Neuron (in vitro differentiated cells): ENCODE data around the gene B4GALT5.

Experiments used
- H2AFZ ChIP-seq: one replicate; pipeline ENCODE4 v1.6.1; 2013; ENCODE audit warnings: low read depth, mild to moderate bottlenecking, inconsistent platforms, low read length, moderate library complexity
- H3K27me3 ChIP-seq: one replicate; pipeline ENCODE4 v1.6.1; 2013; ENCODE audit warnings: low read length; ENCODE audit not compliant: insufficient read depth
- H3K36me3 ChIP-seq: one replicate; pipeline ENCODE4 v1.6.1; 2013; ENCODE audit warnings: low read length; ENCODE audit not compliant: insufficient read depth
- H3K4me1 ChIP-seq: one replicate; pipeline ENCODE4 v1.6.1; 2013; ENCODE audit warnings: low read length; ENCODE audit not compliant: insufficient read depth
- H3K4me3 ChIP-seq: 2 replicates; pipeline ENCODE4 v1.5.1; 2013; ENCODE audit warnings: mild to moderate bottlenecking, low read length, moderate library complexity
- H3K9me3 ChIP-seq: one replicate; pipeline ENCODE4 v1.6.1; 2013; ENCODE audit warnings: low read length

The B4GALT5 gene

GRCh38 chr20:49692941-49693340, 20.7 kb downstream of the B4GALT5 start:
- Histone ChIP-seq H3K36me3 (no peaks in the 10 kb centered on the region), H3K4me1 (peaks cover 21% of the 10 kb centered on the region), H2AFZ (no peak overlapping the region), H3K4me3 (no peak overlapping the region), H3K9me3 (no peaks in the 10 kb centered on the region), H3K27me3 (no peaks in the 10 kb centered on the region)

DNA sequence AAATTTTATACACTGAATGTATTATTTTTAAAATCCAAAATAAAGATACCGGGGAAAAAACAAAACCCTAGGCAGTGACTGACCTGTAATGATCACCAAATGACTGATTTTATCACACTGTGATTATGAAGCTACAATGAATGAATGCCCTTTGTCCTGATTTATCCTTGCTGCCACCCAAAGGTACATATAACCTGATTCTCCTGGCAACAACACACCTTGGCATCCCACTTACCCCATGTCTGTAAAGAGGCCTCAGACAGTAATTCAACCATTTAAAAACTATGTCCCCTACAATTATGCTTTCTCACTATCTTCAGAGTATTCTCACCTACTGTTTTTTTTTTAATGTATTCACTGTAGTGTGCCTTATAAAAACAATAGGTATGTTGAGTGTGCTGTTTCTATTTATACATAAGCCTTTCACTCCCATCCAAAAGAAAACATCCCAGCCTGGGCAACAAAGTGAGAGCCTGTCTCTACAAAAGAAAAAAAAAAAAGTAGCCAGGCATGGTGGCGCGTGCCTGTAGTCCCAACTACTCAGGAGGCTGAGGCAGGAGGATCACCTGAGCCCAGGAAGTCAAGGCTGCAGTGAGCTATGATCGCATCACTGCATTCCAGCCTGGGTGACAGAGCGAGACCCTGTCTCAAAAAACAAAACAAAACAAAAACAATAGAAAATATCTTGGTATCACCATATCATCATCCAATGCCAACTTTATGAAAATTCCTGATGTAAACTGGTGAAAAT, 21.7 kb downstream of the B4GALT5 start:
- H2AFZ ChIP-seq, result no peak overlapping the region

DNA sequence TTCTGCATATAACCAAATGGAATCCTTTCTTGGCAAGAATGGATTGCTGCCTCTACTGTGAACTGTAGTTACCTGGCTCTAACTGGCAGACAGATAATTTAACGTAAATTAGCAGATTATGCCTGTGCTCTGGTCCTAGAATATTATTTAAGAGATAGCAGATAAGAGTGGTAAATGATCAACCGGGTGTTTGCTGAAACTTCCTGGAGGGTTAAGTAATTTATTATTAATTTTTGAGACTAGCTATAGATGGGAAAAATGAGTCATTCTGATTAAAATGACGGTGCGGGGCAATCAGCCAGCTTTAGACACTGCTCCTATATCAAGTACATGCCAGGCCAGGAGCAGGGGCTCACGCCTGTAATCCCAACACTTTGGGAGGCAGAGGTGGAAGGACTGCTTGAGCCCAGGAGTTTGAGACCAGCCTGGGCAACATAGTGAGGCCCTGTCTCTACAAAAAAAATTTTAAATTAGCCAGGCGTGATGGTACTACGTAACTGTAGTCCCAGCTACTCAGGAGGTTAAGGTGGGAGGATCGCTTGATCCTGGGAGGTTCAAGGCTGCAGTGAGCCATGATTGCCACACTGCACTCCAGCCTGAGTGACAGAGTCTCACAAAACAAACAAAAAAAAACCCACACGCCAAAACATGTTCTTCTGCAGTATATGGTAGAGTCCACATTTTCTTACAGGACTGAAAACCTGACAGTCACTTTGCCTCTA, 22.6 kb downstream of the B4GALT5 start:
- Histone ChIP-seq H3K4me3 (no peak overlapping the region), H3K9me3 (no peaks in the 10 kb centered on the region), H3K36me3 (no peaks in the 10 kb centered on the region), H2AFZ (no peak overlapping the region), H3K4me1 (peaks cover 27% of the 10 kb centered on the region), H3K27me3 (no peaks in the 10 kb centered on the region)

More for the DNA sequence above, 21.7 kb downstream of the B4GALT5 start:
- no peaks in the 10 kb centered on the region for H3K36me3 ChIP-seq
- no peaks in the 10 kb centered on the region for H3K9me3 ChIP-seq
- H3K4me1 ChIP-seq, result peaks cover 25% of the 10 kb centered on the region
- H3K27me3 ChIP-seq, result no peaks in the 10 kb centered on the region
- H3K4me3 ChIP-seq, result no peak overlapping the region

GRCh38 chr20:49687595-49688567, 25.8 kb downstream of the B4GALT5 start:
- Histone ChIP-seq H2AFZ (no peak overlapping the region), H3K27me3 (no peaks in the 10 kb centered on the region), H3K4me3 (no peak overlapping the region), H3K36me3 (no peaks in the 10 kb centered on the region), H3K4me1 (peaks cover 37% of the 10 kb centered on the region), H3K9me3 (no peaks in the 10 kb centered on the region)

- Histone ChIP-seq H3K36me3 (no peaks in the 10 kb centered on the region), H3K4me3 (no peak overlapping the region), H3K4me1 (peaks cover 37% of the 10 kb centered on the region), H3K27me3 (no peaks in the 10 kb centered on the region), H3K9me3 (no peaks in the 10 kb centered on the region), H2AFZ (no peak overlapping the region)
Observed at GRCh38 chr20:49685809-49686208, 27.9 kb downstream of the B4GALT5 start.

- no peaks in the 10 kb centered on the region for H3K36me3 ChIP-seq
- H3K4me3 ChIP-seq, result no peak overlapping the region
- no peaks in the 10 kb centered on the region for H3K27me3 ChIP-seq
- H3K4me1 ChIP-seq, result peaks cover 37% of the 10 kb centered on the region
- H3K9me3 ChIP-seq, result no peaks in the 10 kb centered on the region
- H2AFZ ChIP-seq, result no peak overlapping the region
Observed at GRCh38 chr20:49685161-49685601, 28.5 kb downstream of the B4GALT5 start.

GRCh38 chr20:49684335-49684997, 29.2 kb downstream of the B4GALT5 start:
- H2AFZ ChIP-seq, result no peak overlapping the region
- H3K4me3 ChIP-seq, result no peak overlapping the region
- H3K27me3 ChIP-seq, result no peaks in the 10 kb centered on the region
- H3K9me3 ChIP-seq, result no peaks in the 10 kb centered on the region
- peaks cover 37% of the 10 kb centered on the region for H3K4me1 ChIP-seq
- H3K36me3 ChIP-seq, result no peaks in the 10 kb centered on the region

DNA sequence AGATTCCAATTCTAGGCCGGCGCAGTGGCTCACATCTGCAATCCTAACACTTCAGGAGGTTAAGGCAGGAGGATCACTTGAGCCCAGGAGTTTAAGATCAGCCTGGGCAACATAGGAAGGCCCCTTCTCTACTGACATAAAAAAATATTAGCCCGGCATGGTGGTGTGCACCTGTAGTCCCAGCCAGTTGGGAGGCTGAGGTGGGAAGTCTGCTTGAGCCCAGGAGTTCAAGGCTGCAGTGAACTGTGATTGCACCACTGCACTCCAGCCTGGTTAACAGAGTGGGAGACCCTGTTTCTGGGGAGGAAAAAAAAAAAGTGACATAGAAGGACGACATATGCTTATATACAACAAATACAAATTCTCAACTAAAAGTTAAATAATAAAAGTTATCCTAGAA, 30.9 kb downstream of the B4GALT5 start:
- Histone ChIP-seq H3K4me3 (no peak overlapping the region), H2AFZ (no peak overlapping the region), H3K4me1 (peaks cover 29% of the 10 kb centered on the region), H3K27me3 (no peaks in the 10 kb centered on the region), H3K9me3 (no peaks in the 10 kb centered on the region), H3K36me3 (no peaks in the 10 kb centered on the region)

GRCh38 chr20:49682278-49682677, 31.4 kb downstream of the B4GALT5 start:
- Histone ChIP-seq H3K36me3 (no peaks in the 10 kb centered on the region), H3K4me1 (peaks cover 26% of the 10 kb centered on the region), H3K4me3 (no peak overlapping the region), H2AFZ (no peak overlapping the region), H3K27me3 (no peaks in the 10 kb centered on the region), H3K9me3 (no peaks in the 10 kb centered on the region)

DNA sequence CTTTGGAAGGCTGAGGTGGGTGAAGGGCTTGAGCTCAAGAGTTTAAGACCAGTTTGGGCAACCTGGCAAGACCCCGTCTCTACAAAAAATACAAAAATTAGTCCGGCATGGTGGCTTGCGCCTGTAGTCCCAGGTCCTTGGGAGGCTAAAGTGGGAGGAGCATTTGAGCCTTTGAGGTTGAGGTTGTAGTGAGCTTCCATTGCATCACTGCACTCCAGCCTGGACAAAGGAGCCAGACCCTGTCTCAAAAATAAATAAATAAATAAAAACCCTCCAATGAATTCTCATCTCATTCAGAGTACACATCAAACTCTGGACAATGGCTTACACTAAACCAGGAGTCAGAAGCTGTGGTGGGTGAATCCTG, 31.8 kb downstream of the B4GALT5 start:
- H3K4me3 ChIP-seq, result no peak overlapping the region
- H3K27me3 ChIP-seq, result no peaks in the 10 kb centered on the region
- peaks cover 2% of the 10 kb centered on the region for H3K36me3 ChIP-seq
- no peak overlapping the region for H2AFZ ChIP-seq
- no peaks in the 10 kb centered on the region for H3K9me3 ChIP-seq
- peaks cover 21% of the 10 kb centered on the region for H3K4me1 ChIP-seq

GRCh38 chr20:49680484-49680883, 33.2 kb downstream of the B4GALT5 start:
- H3K27me3 ChIP-seq, result no peaks in the 10 kb centered on the region
- H3K4me3 ChIP-seq, result no peak overlapping the region
- peaks cover 11% of the 10 kb centered on the region for H3K4me1 ChIP-seq
- peaks cover 2% of the 10 kb centered on the region for H3K36me3 ChIP-seq
- no peaks in the 10 kb centered on the region for H3K9me3 ChIP-seq
- no peak overlapping the region for H2AFZ ChIP-seq

DNA sequence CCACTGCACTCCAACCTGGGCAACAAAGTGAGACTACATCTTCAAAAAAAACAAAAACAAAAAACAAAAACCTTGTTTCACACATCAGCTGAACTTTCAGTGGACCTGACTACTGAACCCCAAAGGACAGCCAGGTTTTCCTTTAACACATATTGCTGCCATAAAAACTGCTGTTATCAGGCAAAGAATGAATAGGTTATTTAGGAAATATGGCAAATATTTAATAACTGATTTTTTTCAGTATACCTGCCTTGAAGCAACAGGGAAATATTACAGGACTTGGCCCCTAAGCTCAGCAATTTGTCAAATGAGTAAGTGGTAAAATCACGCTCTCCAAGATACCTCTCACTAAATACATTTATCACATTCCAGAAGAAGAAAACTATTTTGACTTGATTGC, 34.0 kb downstream of the B4GALT5 start:
- no peaks in the 10 kb centered on the region for H3K27me3 ChIP-seq
- no peak overlapping the region for H2AFZ ChIP-seq
- H3K4me1 ChIP-seq, result peaks cover 6% of the 10 kb centered on the region
- peaks cover 2% of the 10 kb centered on the region for H3K36me3 ChIP-seq
- H3K9me3 ChIP-seq, result no peaks in the 10 kb centered on the region
- no peak overlapping the region for H3K4me3 ChIP-seq
